GM12878 (cell line): ENCODE measurements around the gene MBTPS2. TPM values are rescaled to one million over a fixed set of nuclear protein-coding genes. Genes with fewer than 3 reads are reported as not detected.
"Not testable (repeated sequence)": the region's sequence is repeated elsewhere in the genome, so short reads cannot be mapped to it uniquely, and the experiment has no call there.

Experiments used
- ATAC-seq: fragments of 200-7000 bp; cut with Tn5 transposase; 3 replicates; pipeline ENCODE4 v1.9.1; 2020; ENCODE audit warnings: mild to moderate bottlenecking, moderate library complexity
- BruUV-seq: library from RNA; stranded (reverse); fragments of 400-500 nt; replicated peaks from 2 replicates; lab custom pipeline; 2021; lab: Mats Ljungman, UMichigan
- CTCF ChIA-PET: fragments of 300-600 bp; sonication (Branson Sonifier 250); formaldehyde crosslinking; extraction: SDS; loops from one replicate; lab custom pipeline; 2021; ENCODE audit warnings: inconsistent platforms; lab: Yijun Ruan, JAX
- POLR2A ChIA-PET: fragments of 350-600 bp; formaldehyde crosslinking; extraction: SDS; loops from one replicate; lab custom pipeline; 2021; ENCODE audit warnings: inconsistent platforms; lab: Charles Lee
- RAD21 ChIA-PET: fragments of 300-600 bp; sonication (Branson Sonifier 250); formaldehyde crosslinking; loops from one replicate; lab custom pipeline; 2023; ENCODE audit warnings: antibody characterized with exemption; ENCODE audit not compliant: unreplicated experiment; lab: Charles Lee
- SMC1A ChIA-PET: fragments of 300-600 bp; sonication (Branson Sonifier 250); formaldehyde crosslinking; loops from one replicate; lab custom pipeline; 2023; ENCODE audit not compliant: unreplicated experiment, uncharacterized antibody; lab: Charles Lee
- DNase-seq: peaks from one replicate; pipeline ENCODE4 v3.0.0-alpha.2; 2011; ENCODE audit warnings: low read depth, low spot score
- FAIRE-seq: peaks from 3 replicates; lab custom pipeline; 2011; peaks lifted over from hg19 to GRCh38; lab: Jason Lieb, UNC
- H2AFZ ChIP-seq: 2 replicates; pipeline ENCODE4 v1.6.0; 2011; ENCODE audit warnings: low read depth, low read length, control low read depth; ENCODE audit not compliant: control insufficient read depth
- H3K27ac ChIP-seq: 2 replicates; pipeline ENCODE4 v1.5.1; 2011; ENCODE audit warnings: control low read depth; ENCODE audit not compliant: control insufficient read depth, insufficient read depth
- H3K27me3 ChIP-seq, 2 experiments: replicated peaks in 1 of 2; 2 replicates each; pipeline versions ENCODE4 v1.6.0 to v1.6.1; 2011; ENCODE audit warnings: low read length in 1 of 2; ENCODE audit not compliant: control insufficient read depth in 2 of 2, insufficient read depth in 2 of 2
- H3K36me3 ChIP-seq, 2 experiments: 2 replicates each; pipeline ENCODE4 v1.5.1; 2011; ENCODE audit warnings: low read length in 1 of 2; ENCODE audit not compliant: control insufficient read depth in 2 of 2, insufficient read depth in 2 of 2
- H3K4me1 ChIP-seq: 2 replicates; pipeline ENCODE4 v1.6.1; 2011; ENCODE audit warnings: mild to moderate bottlenecking, low read length, moderate library complexity, mixed read lengths; ENCODE audit not compliant: control insufficient read depth, insufficient read depth
- H3K4me2 ChIP-seq: 2 replicates; pipeline ENCODE4 v1.6.0; 2011; ENCODE audit warnings: control low read depth; ENCODE audit not compliant: control insufficient read depth, insufficient read depth
- H3K4me3 ChIP-seq: fragments of 200-600 bp; sonication (generic); 2 replicates; pipeline ENCODE4 v1.5.1; 2016
- H3K79me2 ChIP-seq: 2 replicates; pipeline ENCODE4 v1.6.0; 2011; ENCODE audit warnings: low read length; ENCODE audit not compliant: control insufficient read depth, insufficient read depth
- H3K9ac ChIP-seq: 2 replicates; pipeline ENCODE4 v1.8.0; 2011; ENCODE audit warnings: low read length, control low read depth, mixed read lengths; ENCODE audit not compliant: control insufficient read depth, insufficient read depth
- H3K9me3 ChIP-seq: replicated peaks from 3 replicates; pipeline ENCODE4 v1.5.1; 2011; ENCODE audit warnings: mild to moderate bottlenecking, low read length; ENCODE audit not compliant: control insufficient read depth, insufficient read depth
- H4K20me1 ChIP-seq: 2 replicates; pipeline ENCODE4 v1.6.0; 2011; ENCODE audit not compliant: control insufficient read depth, insufficient read depth
- BMI1 ChIP-seq: fragments of 450-650 bp; IDR thresholded peaks from 2 replicates; pipeline ENCODE4 v1.6.1; 2016; ENCODE audit warnings: mild to moderate bottlenecking, moderate library complexity, borderline replicate concordance
- E4F1 ChIP-seq: fragments of 450-650 bp; IDR thresholded peaks from 2 replicates; pipeline ENCODE4 v1.6.1; 2018; ENCODE audit warnings: borderline replicate concordance, mild to moderate bottlenecking; ENCODE audit not compliant: partially characterized antibody
- GABPA ChIP-seq: IDR thresholded peaks from 2 replicates; pipeline ENCODE4 v1.6.1; 2014; ENCODE audit warnings: antibody characterized with exemption, low read depth, mild to moderate bottlenecking, inconsistent platforms
- IRF4 ChIP-seq: IDR thresholded peaks from 2 replicates; pipeline ENCODE4 v1.6.1; 2011; ENCODE audit warnings: low read depth, low read length
- KLF5 ChIP-seq: fragments of 450-650 bp; IDR thresholded peaks from 2 replicates; pipeline ENCODE4 v1.6.1; 2014; ENCODE audit warnings: mild to moderate bottlenecking; ENCODE audit not compliant: partially characterized antibody
- MAX ChIP-seq: IDR thresholded peaks from 2 replicates; pipeline ENCODE4 v1.6.1; 2012; ENCODE audit warnings: low read depth, low read length, improper control_type of control experiment
- MYC ChIP-seq: IDR thresholded peaks from 2 replicates; pipeline ENCODE4 v1.6.1; 2011; ENCODE audit warnings: mild to moderate bottlenecking, low read length, moderate library complexity, inconsistent platforms; ENCODE audit not compliant: insufficient read depth, insufficient replicate concordance, insufficient read length, severe bottlenecking
- SREBF1 ChIP-seq: IDR thresholded peaks from 2 replicates; pipeline ENCODE4 v1.6.1; 2012; ENCODE audit warnings: mild to moderate bottlenecking, low read length
- SUZ12 ChIP-seq: fragments of 200-600 bp; sonication (generic); IDR thresholded peaks from one replicate; pipeline ENCODE4 v1.6.1; 2018; ENCODE audit warnings: antibody characterized with exemption, mild to moderate bottlenecking; ENCODE audit not compliant: unreplicated experiment
- WGBS: methylation state at CpG from one replicate; pipeline ENCODE4 v1.1.6; 2016; ENCODE audit warnings: low lambda C conversion rate; ENCODE audit not compliant: insufficient replicate concordance, insufficient coverage; ENCODE audit errors: missing lambda C conversion rate; 5-methylcytosine and 5-hydroxymethylcytosine counted together
- in situ Hi-C: fragments of 300-500 bp; cut with MboI; formaldehyde crosslinking; loops from 9 replicates; pipeline ENCODE4 v1.14.3; 2018; ENCODE audit warnings: mixed read lengths
- intact Hi-C: fragments of 100-400 bp; cut with micrococcal nuclease; formaldehyde crosslinking; loops from one replicate; pipeline ENCODE4 v1.14.2; 2022; ENCODE audit not compliant: unreplicated experiment
- polyA plus RNA-seq, 11 experiments: library from polyadenylated mRNA; depleted of rRNA in 4 of 11; unstranded in 6 of 11; stranded (reverse) in 5 of 11; fragments of >200 nt; fragmentation: Nextera tagmentation in 4 of 11; fragmentation: Illumina TruSeq in 1 of 11; extraction: Ambion mirVana in 4 of 11; extraction: Trizol in 1 of 11; gene quantifications; 1 replicate in 1 of 11; 2 replicates in 10 of 11; pipeline versions ENCODE4 v1.2.1 to v1.2.3, GENCODE V29; 2011 to 2016; ENCODE audit warnings: inconsistent platforms in 2 of 11, missing spikeins in 2 of 11, low read depth in 1 of 11
- total RNA-seq, 4 experiments: library from RNA; depleted of rRNA in 3 of 4; stranded (reverse); fragments of >200 nt in 3 of 4; fragmentation: Illumina TruSeq in 1 of 4; extraction: Trizol in 1 of 4; gene quantifications; 2 replicates each; pipeline versions ENCODE4 v1.2.1 to v1.2.3, GENCODE V29; 2013 to 2021

Gene MBTPS2
- total and polyA plus RNA-seq, 10 of the 15 experiments (the other 5 are each of a cell fraction or from before 2014, with no cell fraction given), result 2.6 to 11.0 (median 8.0) TPM

- TF ChIP-seq E4F1 (no peak), SREBF1 (no peak)
These were observed 23.3 kb upstream of the MBTPS2 start (continued) for GRCh38 chrX:21816136-21816535.

GRCh38 chrX:21820170-21820569 is 19.2 kb upstream of the MBTPS2 start:
- POLR2A ChIA-PET, intact Hi-C loops, DNase-seq, H3K36me3 ChIP-seq, RAD21 ChIA-PET, H3K9me3 ChIP-seq, H3K79me2 ChIP-seq, H3K4me2 ChIP-seq, H3K4me1 ChIP-seq, H3K4me3 ChIP-seq, H2AFZ ChIP-seq, in situ Hi-C loops, SMC1A ChIA-PET, ATAC-seq, H3K27ac ChIP-seq, H3K9ac ChIP-seq, CTCF ChIA-PET, BruUV-seq, H3K27me3 ChIP-seq, H4K20me1 ChIP-seq, FAIRE-seq: not testable (repeated sequence)
- WGBS, result 86% methylated on average over 1 of the region's 1 CpG

GRCh38 chrX:21821875-21822274 is 17.5 kb upstream of the MBTPS2 start:
- H4K20me1 ChIP-seq, result no peaks in the 10 kb centered on the region
- intact Hi-C loops, result no loop called here
- no peaks in the 10 kb centered on the region for H3K79me2 ChIP-seq
- in situ Hi-C loops, result no loop called here
- H3K9me3 ChIP-seq, result no peaks in the 10 kb centered on the region
- ChIA-PET POLR2A (interaction anchor here (0.5 kb wide), 1 partner anchor 1965 kb away, joined by 4 read pairs; no protein-coding TSS in a partner anchor), SMC1A (interaction anchor here (1.6 kb wide), 1 partner anchor 12 kb away, joined by 4 read pairs; no protein-coding TSS in a partner anchor), RAD21 (no interaction called here), CTCF (no interaction called here)
- no peaks in the 10 kb centered on the region for H3K36me3 ChIP-seq
- no peaks in the 10 kb centered on the region for H3K4me1 ChIP-seq
- no peak for DNase-seq
- H3K27me3 ChIP-seq, result no peaks in the 10 kb centered on the region
- H3K9ac ChIP-seq, result no peak overlapping the region
- no peak overlapping the region for H3K4me3 ChIP-seq
- FAIRE-seq, result no peak
- no peak overlapping the region for H2AFZ ChIP-seq
- BruUV-seq, result no TSS peak
- H3K27ac ChIP-seq, result no peak overlapping the region
- whole genome bisulfite sequencing, result 57% methylated on average over 3 of the region's 3 CpGs
- no peak overlapping the region for H3K4me2 ChIP-seq
- no peak for ATAC-seq
- TF ChIP-seq MYC (no peak), BMI1 (no peak), MAX (no peak), SREBF1 (no peak), KLF5 (no peak), GABPA (no peak), SUZ12 (no peak), IRF4 (no peak)
